ENCODE results near the gene ORAI1. TPM values are rescaled to one million over a fixed set of nuclear protein-coding genes. Genes with fewer than 3 reads are reported as not detected.

The ORAI1 gene
- total RNA-seq, 4 donors from 2014 or later: 7.5 to 9.1 (median 8.2) TPM

- intact Hi-C loops (cut with DNase I; ENCODE audit: low total_unique reads) (no loop called here), in situ Hi-C loops (cut with MboI; ENCODE audit: low pct_ligation_motif_present in 1 of 4, low pct_unique_long_range_greater_than_20kb in 1 of 4, low sequenced_read_pairs in 3 of 4) (no loop called here)
- TF ChIP-seq CTCF (IDR thresholded peaks at IDR 0.05) (no peak), EP300 (IDR thresholded peaks at IDR 0.05; ENCODE audit: low read depth) (no peak), POLR2A (IDR thresholded peaks at IDR 0.05) (peak; percentile 36)
- Histone ChIP-seq H3K4me1 (peaks cover 0 to 15% (median 0%) of the 10 kb centered on the region in 4 donors), H3K27ac (peak overlapping the region; percentile 62 to 86 (median 81)), H3K9me3 (no peaks in the 10 kb centered on the region), H3K27me3 (no peaks in the 10 kb centered on the region), H3K4me3 (peak overlapping the region in 2 of 4 donors; percentile 26 to 45), H3K36me3 (no peaks in the 10 kb centered on the region)
- DNase-seq: no peak
- WGBS, 2 donors (ENCODE audit: low coverage in 1 of 2): 38 to 56% methylated on average over 7 to 10 of the region's 10 CpGs
Observed at GRCh38 chr12:121590476-121591143, 35.7 kb upstream of the ORAI1 start.

- Histone ChIP-seq H3K4me1 (peaks cover 0 to 15% (median 0%) of the 10 kb centered on the region in 4 donors), H3K9me3 (no peaks in the 10 kb centered on the region), H3K27ac (no peak overlapping the region), H3K36me3 (no peaks in the 10 kb centered on the region), H3K4me3 (no peak overlapping the region), H3K27me3 (no peaks in the 10 kb centered on the region)
- TF ChIP-seq POLR2AphosphoS5 (IDR thresholded peaks at IDR 0.05) (no peak), POLR2A (IDR thresholded peaks at IDR 0.05) (no peak)
- no peak for DNase-seq
- intact Hi-C loops (cut with DNase I; ENCODE audit: low total_unique reads): no loop called here
- WGBS, 2 donors (ENCODE audit: low coverage in 1 of 2): 83 to 86% methylated on average over 4 of the region's 4 CpGs
- in situ Hi-C loops (cut with MboI; ENCODE audit: low pct_ligation_motif_present in 1 of 4, low pct_unique_long_range_greater_than_20kb in 1 of 4, low sequenced_read_pairs in 3 of 4): no loop called here
Observed at GRCh38 chr12:121592320-121592719, 34.0 kb upstream of the ORAI1 start.

- H3K36me3 ChIP-seq: no peaks in the 10 kb centered on the region
- peaks cover 0 to 13% (median 7%) of the 10 kb centered on the region in 4 donors for H3K4me1 ChIP-seq
- WGBS, 2 donors (ENCODE audit: low coverage in 1 of 2): 94 to 98% methylated on average over 5 to 12 of the region's 12 CpGs
- intact Hi-C loops (cut with DNase I; ENCODE audit: low total_unique reads): no loop called here
- DNase-seq: no peak
- H3K27ac ChIP-seq: no peak overlapping the region
- no peaks in the 10 kb centered on the region for H3K27me3 ChIP-seq
- no peak for TF ChIP-seq EP300 (IDR thresholded peaks at IDR 0.05; ENCODE audit: low read depth)
- no peak for TF ChIP-seq POLR2AphosphoS5 (IDR thresholded peaks at IDR 0.05)
- no peak for TF ChIP-seq POLR2A (IDR thresholded peaks at IDR 0.05)
- no peak for TF ChIP-seq CTCF (IDR thresholded peaks at IDR 0.05)
- no peak overlapping the region for H3K4me3 ChIP-seq
- H3K9me3 ChIP-seq: no peaks in the 10 kb centered on the region
- in situ Hi-C loops (cut with MboI; ENCODE audit: low pct_ligation_motif_present in 1 of 4, low pct_unique_long_range_greater_than_20kb in 1 of 4, low sequenced_read_pairs in 3 of 4): no loop called here
Observed at GRCh38 chr12:121595520-121595919, 30.8 kb upstream of the ORAI1 start.

GRCh38 chr12:121596526-121596925, 29.8 kb upstream of the ORAI1 start:
- Histone ChIP-seq H3K36me3 (no peaks in the 10 kb centered on the region), H3K4me1 (peaks cover 0 to 16% (median 8%) of the 10 kb centered on the region in 4 donors), H3K9me3 (no peaks in the 10 kb centered on the region), H3K27me3 (no peaks in the 10 kb centered on the region), H3K4me3 (no peak overlapping the region), H3K27ac (no peak overlapping the region)
- in situ Hi-C loops (cut with MboI; ENCODE audit: low pct_ligation_motif_present in 1 of 4, low pct_unique_long_range_greater_than_20kb in 1 of 4, low sequenced_read_pairs in 3 of 4): no loop called here
- TF ChIP-seq POLR2A (IDR thresholded peaks at IDR 0.05) (no peak), EP300 (IDR thresholded peaks at IDR 0.05; ENCODE audit: low read depth) (no peak), POLR2AphosphoS5 (IDR thresholded peaks at IDR 0.05) (no peak), CTCF (IDR thresholded peaks at IDR 0.05) (no peak)
- DNase-seq: no peak
- 93 to 100% methylated on average over 3 to 5 of the region's 5 CpGs for WGBS, 2 donors (ENCODE audit: low coverage in 1 of 2)
- intact Hi-C loops (cut with DNase I; ENCODE audit: low total_unique reads): no loop called here
